Lung (tissue), 12 donors: Measurements from ENCODE around the gene STAC2. TPM values are rescaled to one million over a fixed set of nuclear protein-coding genes. Genes with fewer than 3 reads are reported as not detected.
A peak's percentile ranks its signal among the peaks of the same experiment; 100 is the strongest.

Experiments
- ATAC-seq: fragments of 200-7000 bp; cut with Tn5 transposase; one replicate; pipeline ENCODE4 v1.9.1; 2020; ENCODE audit warnings: moderate number of reproducible peaks; ENCODE audit not compliant: insufficient read depth, low FRiP score
- DNase-seq, 3 donors: peaks; one replicate each; pipeline ENCODE4 v3.0.0-alpha.2; 2013 to 2017
- H3K27ac ChIP-seq, 2 donors: one replicate each; pipeline ENCODE4 v1.5.1; 2013; ENCODE audit warnings: mild to moderate bottlenecking in 2 of 2, moderate library complexity in 2 of 2, control low read depth in 1 of 2, inconsistent platforms in 1 of 2, low read depth in 1 of 2, low read length in 1 of 2
- H3K27me3 ChIP-seq, 3 donors: one replicate each; pipeline ENCODE4 v1.5.1; 2013; ENCODE audit warnings: low read length in 2 of 3; ENCODE audit not compliant: control insufficient read depth in 3 of 3, insufficient read depth in 3 of 3
- H3K36me3 ChIP-seq, 4 donors: one replicate each; pipeline ENCODE4 v1.5.1; 2013; ENCODE audit warnings: low read length in 4 of 4, mild to moderate bottlenecking in 1 of 4, moderate library complexity in 1 of 4; ENCODE audit not compliant: control insufficient read depth in 4 of 4, insufficient read depth in 4 of 4
- H3K4me1 ChIP-seq, 5 donors: one replicate each; pipeline ENCODE4 v1.5.1; 2013; ENCODE audit warnings: low read length in 5 of 5, mild to moderate bottlenecking in 2 of 5, moderate library complexity in 1 of 5; ENCODE audit not compliant: control insufficient read depth in 5 of 5, insufficient read depth in 5 of 5
- H3K4me3 ChIP-seq: one replicate; pipeline ENCODE4 v1.5.1; 2013; ENCODE audit warnings: mild to moderate bottlenecking, control low read depth, moderate library complexity
- H3K9ac ChIP-seq, 2 donors: one replicate each; pipeline ENCODE4 v1.5.1; 2013; ENCODE audit warnings: low read length in 2 of 2, control low read depth in 1 of 2; ENCODE audit not compliant: insufficient read depth in 1 of 2
- H3K9me3 ChIP-seq, 4 donors: one replicate each; pipeline ENCODE4 v1.5.1; 2013; ENCODE audit warnings: low read length in 3 of 4, mild to moderate bottlenecking in 1 of 4, moderate library complexity in 1 of 4; ENCODE audit not compliant: control insufficient read depth in 4 of 4, insufficient read depth in 3 of 4
- CTCF ChIP-seq: IDR thresholded peaks from 2 replicates; pipeline ENCODE4 v1.5.1; 2012; ENCODE audit warnings: mild to moderate bottlenecking; ENCODE audit errors: control extremely low read depth, extremely low read depth
- WGBS, 2 donors: extraction: QIAGEN DNeasy Blood & Tissue Kit; methylation state at CpG; one replicate each; pipeline ENCODE4 v1.1.7; 2013; 5-methylcytosine and 5-hydroxymethylcytosine counted together
- polyA plus RNA-seq, 2 donors: library from polyadenylated mRNA; stranded (reverse); fragments of 200-250 nt; gene quantifications; one replicate each; pipeline ENCODE4 v1.2.1, GENCODE V29; 2013
- total RNA-seq, 2 donors: library from RNA; depleted of rRNA in 1 of 2; stranded (reverse); fragments of >200 nt in 1 of 2; gene quantifications; one replicate each; pipeline ENCODE4 v1.2.1, GENCODE V29; 2014 to 2021
- donor health status: control.
- donor health status: control.
- donor health status: Bipolar disorder and iron deficiency.
- donor health status: healthy.
- donor health status: DM: yes; HTN: yes; CAD: no.

Gene STAC2
- total and polyA plus RNA-seq, 4 donors = 0.26 to 1.7 (median 0.42) TPM; not detected in 1

GRCh38 chr17:39223907-39224777 lies 1.6 kb downstream of the STAC2 start:
- DNase-seq (peak in 1 of 3 donors; percentile 7), ATAC-seq (no peak)
- no peak overlapping the region for H3K9ac ChIP-seq
- H3K27ac ChIP-seq = no peak overlapping the region
- H3K9me3 ChIP-seq = no peaks in the 10 kb centered on the region
- peaks cover 0 to 13% (median 0%) of the 10 kb centered on the region in 5 donors for H3K4me1 ChIP-seq
- H3K36me3 ChIP-seq = no peaks in the 10 kb centered on the region
- TF ChIP-seq CTCF = no peak
- H3K4me3 ChIP-seq = no peak overlapping the region
- peaks cover 0 to 35% (median 12%) of the 10 kb centered on the region in 3 donors for H3K27me3 ChIP-seq
- WGBS, 2 donors = 37% methylated on average over 32 to 33 of the region's 33 CpGs

- DNase-seq = peak in 1 of 3 donors; percentile 6
- Histone ChIP-seq H3K27me3 (peaks cover 0 to 38% (median 12%) of the 10 kb centered on the region in 3 donors), H3K9me3 (no peaks in the 10 kb centered on the region), H3K4me3 (no peak overlapping the region), H3K4me1 (peaks cover 0 to 13% (median 0%) of the 10 kb centered on the region in 5 donors), H3K36me3 (no peaks in the 10 kb centered on the region), H3K9ac (no peak overlapping the region), H3K27ac (no peak overlapping the region)
- no peak for ATAC-seq
- 78 to 81% methylated on average over 9 of the region's 9 CpGs for WGBS, 2 donors
- no peak for TF ChIP-seq CTCF
Observed at GRCh38 chr17:39222866-39223834, 2.6 kb downstream of the STAC2 start.

GRCh38 chr17:39222151-39222550 lies 3.6 kb downstream of the STAC2 start:
- Histone ChIP-seq H3K27ac (no peak overlapping the region), H3K4me1 (peaks cover 0 to 13% (median 0%) of the 10 kb centered on the region in 5 donors), H3K27me3 (peaks cover 0 to 44% (median 13%) of the 10 kb centered on the region in 3 donors), H3K36me3 (no peaks in the 10 kb centered on the region), H3K9me3 (peaks cover 0 to under 1% (median 0%) of the 10 kb centered on the region in 4 donors), H3K4me3 (no peak overlapping the region), H3K9ac (no peak overlapping the region)
- WGBS, 2 donors = 82 to 90% methylated on average over 7 of the region's 7 CpGs
- DNase-seq (peak in 1 of 3 donors; percentile 4), ATAC-seq (no peak)
- no peak for TF ChIP-seq CTCF
